ENCODE data around the gene FRAT1. TPM values are rescaled to one million over a fixed set of nuclear protein-coding genes. Genes with fewer than 3 reads are reported as not detected.

FRAT1 gene
- total and polyA plus RNA-seq, 2 of the 8 experiments (the other 6 are each of a cell fraction or from before 2014, with no cell fraction given): 1.9 to 5.2 TPM

GRCh38 chr10:97362310-97363033 is 43.4 kb downstream of the FRAT1 start:
- no peak for TF ChIP-seq HDAC6 (IDR thresholded peaks at IDR 0.05; ENCODE audit: low read depth, low read length)
- WGBS, 2 experiments (ENCODE audit: extremely low coverage in 1 of 2, insufficient coverage in 1 of 2, insufficient read length in 1 of 2, insufficient replicate concordance in 2 of 2, low coverage in 1 of 2, low lambda C conversion rate in 2 of 2, missing lambda C conversion rate in 1 of 2): 90% methylated on average over 11 of the region's 11 CpGs; no CpG with 5 or more reads in 1 of the 2 experiments
- FAIRE-seq: no peak

More at GRCh38 chr10:97362310-97363033, 43.4 kb downstream of the FRAT1 start:
- Histone ChIP-seq H4K91ac (replicated peaks; ENCODE audit: insufficient read length, low read length) (no peak overlapping the region), H3K4me2 (ENCODE audit: insufficient read depth in 1 of 2, low read depth in 2 of 2, low read length in 2 of 2) (no peak overlapping the region), H2BK20ac (ENCODE audit: low read length) (no peak overlapping the region), H4K8ac (ENCODE audit: extremely low read depth, insufficient read depth, low read length) (no peak overlapping the region), H3K36me3 (ENCODE audit: control insufficient read depth in 2 of 4, insufficient read depth in 4 of 4, low read length in 3 of 4) (peaks cover 15 to 42% (median 38%) of the 10 kb centered on the region in 4 experiments), H3K79me2 (ENCODE audit: control insufficient read depth in 1 of 2, insufficient read depth in 2 of 2, low read length in 2 of 2) (no peaks in the 10 kb centered on the region), H3K79me1 (ENCODE audit: low read depth, low read length) (no peaks in the 10 kb centered on the region), H3K27ac (ENCODE audit: low read depth, low read length) (no peak overlapping the region), H3K56ac (replicated peaks; ENCODE audit: insufficient read length, low read depth, low read length) (no peak overlapping the region), H3K23ac (ENCODE audit: insufficient read length) (no peak overlapping the region), H3K4ac (replicated peaks; ENCODE audit: insufficient read length, low read depth, low read length) (no peak overlapping the region), H3K4me3 (ENCODE audit: extremely low read depth in 1 of 4, insufficient read depth in 2 of 4, low read depth in 3 of 4, low read length in 4 of 4) (no peak overlapping the region), H4K20me1 (replicated peaks in 1 of 2; ENCODE audit: control insufficient read depth in 1 of 2, insufficient read depth in 2 of 2, low read length in 2 of 2) (peaks cover 0 to 6% of the 10 kb centered on the region in 2 experiments), H2AK5ac (ENCODE audit: low read depth, low read length) (no peak overlapping the region), H3K18ac (ENCODE audit: extremely low read depth, low read length) (no peak overlapping the region), H3K27me3 (replicated peaks in 1 of 4; ENCODE audit: control insufficient read depth in 3 of 4, extremely low read depth in 1 of 4, insufficient read depth in 3 of 4, low read length in 3 of 4) (no peaks in the 10 kb centered on the region), H2AFZ (ENCODE audit: low read length) (no peak overlapping the region), H2BK120ac (replicated peaks; ENCODE audit: low read depth, low read length) (no peak overlapping the region), H3K14ac (ENCODE audit: insufficient read length) (no peak overlapping the region), H2BK5ac (ENCODE audit: low read depth, low read length) (no peak overlapping the region), H2BK12ac (ENCODE audit: low read depth, low read length) (no peak overlapping the region), H4K5ac (ENCODE audit: insufficient read length, low read depth, low read length) (no peak overlapping the region), H3K9ac (replicated peaks in 1 of 4; ENCODE audit: extremely low read depth in 1 of 4, low read depth in 3 of 4, low read length in 3 of 4) (no peak overlapping the region), H2BK15ac (ENCODE audit: low read length) (no peak overlapping the region), H3K23me2 (ENCODE audit: low read depth, low read length) (no peaks in the 10 kb centered on the region), H3K4me1 (replicated peaks in 1 of 4; ENCODE audit: control insufficient read depth in 3 of 4, insufficient read depth in 4 of 4, low read length in 3 of 4) (no peaks in the 10 kb centered on the region; a peak in 1 of 7 replicates), H3K9me3 (ENCODE audit: insufficient read depth in 2 of 2, low read depth in 1 of 2, low read length in 1 of 2) (no peaks in the 10 kb centered on the region)
- ChIA-PET POLR2A (ENCODE audit: partially characterized antibody) (interaction anchor here (1.7 kb wide), 1 partner anchor 18 kb away, joined by 4 read pairs; no protein-coding TSS in a partner anchor), CTCF (ENCODE audit: partially characterized antibody) (interaction anchor here (1.0 to 1.9 kb wide), 3 partner anchors 10 to 84 kb away, joined by 3 to 12 read pairs (median 7); no protein-coding TSS in a partner anchor)
- no peak for DNase-seq (ENCODE audit: low read depth in 1 of 2, low spot score in 2 of 2)

All from H1 (cell line).